ENCODE data around the gene DDX27. TPM values are rescaled to one million over a fixed set of nuclear protein-coding genes. Genes with fewer than 3 reads are reported as not detected.

Gene DDX27
- total and polyA plus RNA-seq, 2 of the 8 experiments (the other 6 are each of a cell fraction or from before 2014, with no cell fraction given): 42.7 to 51.0 TPM

DNA sequence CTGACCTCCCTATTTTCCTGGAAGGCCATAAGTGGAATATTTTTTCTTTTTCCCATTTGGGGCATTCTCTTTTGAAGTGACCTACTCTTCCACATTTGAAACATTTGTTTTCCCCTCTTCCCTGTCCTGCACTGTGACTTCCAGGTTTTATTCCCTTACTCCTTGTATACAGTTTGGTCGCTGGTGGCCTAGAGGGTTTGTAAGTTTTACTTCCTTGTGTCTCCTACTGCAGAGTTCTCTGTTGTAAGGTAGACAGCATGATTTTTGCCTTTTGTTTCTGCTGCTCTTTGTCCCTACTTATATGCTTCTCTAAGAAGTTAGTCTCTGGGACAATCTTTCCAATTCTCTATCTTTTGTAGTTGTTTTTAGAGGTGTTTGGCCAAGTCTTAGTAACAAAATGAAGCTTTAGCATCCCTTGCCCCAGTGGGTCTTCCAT lies 66.0 kb downstream of the DDX27 start:
- H3K4ac ChIP-seq (replicated peaks; ENCODE audit: insufficient read length, low read depth, low read length): no peak overlapping the region
- no peak overlapping the region for H3K27ac ChIP-seq (ENCODE audit: low read depth, low read length)
- peaks cover 77 to 100% (median 93%) of the 10 kb centered on the region in 4 experiments for H3K36me3 ChIP-seq (ENCODE audit: control insufficient read depth in 2 of 4, insufficient read depth in 4 of 4, low read length in 3 of 4)
- CTCF ChIA-PET (ENCODE audit: partially characterized antibody): interaction anchor here (0.6 to 1.3 kb wide), 4 partner anchors 35 to 45 kb away, joined by 3 read pairs; no protein-coding TSS in a partner anchor
- peaks cover 31% of the 10 kb centered on the region for H3K23me2 ChIP-seq (ENCODE audit: low read depth, low read length)
- H4K8ac ChIP-seq (ENCODE audit: extremely low read depth, insufficient read depth, low read length): no peak overlapping the region
- H3K4me3 ChIP-seq (ENCODE audit: extremely low read depth in 1 of 4, insufficient read depth in 2 of 4, low read depth in 3 of 4, low read length in 4 of 4): peak overlapping the region; percentile 4 to 89 (median 18); a peak in 5 of 8 replicates
- H2BK12ac ChIP-seq (ENCODE audit: low read depth, low read length): no peak overlapping the region
- no peak overlapping the region for H3K23ac ChIP-seq (ENCODE audit: insufficient read length)
- no peak overlapping the region for H2BK15ac ChIP-seq (ENCODE audit: low read length)
- no peak overlapping the region for H3K56ac ChIP-seq (replicated peaks; ENCODE audit: insufficient read length, low read depth, low read length)
- peaks cover 56 to 66% of the 10 kb centered on the region in 2 experiments for H4K20me1 ChIP-seq (replicated peaks in 1 of 2; ENCODE audit: control insufficient read depth in 1 of 2, insufficient read depth in 2 of 2, low read length in 2 of 2)
- no peak overlapping the region for H2AFZ ChIP-seq (ENCODE audit: low read length)
- no peak overlapping the region for H2AK5ac ChIP-seq (ENCODE audit: low read depth, low read length)
- FAIRE-seq (no peak), DNase-seq (ENCODE audit: low read depth in 1 of 2, low spot score in 2 of 2) (no peak)
- TF ChIP-seq NRF1 (IDR thresholded peaks at IDR 0.05; ENCODE audit: low read depth, low read length) (no peak), POLR2A (IDR thresholded peaks at IDR 0.05; ENCODE audit: control extremely low read depth in 1 of 2, low read depth in 2 of 2, low read length in 2 of 2) (peak in 1 of 2 experiments; percentile 74; a peak in 2 of 3 replicates)
- peak overlapping the region in 3 of 4 experiments; percentile 5 to 68 (median 45); a peak in 4 of 7 replicates for H3K9ac ChIP-seq (replicated peaks in 1 of 4; ENCODE audit: extremely low read depth in 1 of 4, low read depth in 3 of 4, low read length in 3 of 4)
- peaks cover 2 to 16% (median 13%) of the 10 kb centered on the region in 4 experiments; a peak in 6 of 7 replicates for H3K4me1 ChIP-seq (replicated peaks in 1 of 4; ENCODE audit: control insufficient read depth in 3 of 4, insufficient read depth in 4 of 4, low read length in 3 of 4)
- no peak overlapping the region for H4K5ac ChIP-seq (ENCODE audit: insufficient read length, low read depth, low read length)
- H3K79me2 ChIP-seq (ENCODE audit: control insufficient read depth in 1 of 2, insufficient read depth in 2 of 2, low read length in 2 of 2): peaks cover 45 to 79% of the 10 kb centered on the region in 2 experiments
- no peak overlapping the region for H2BK5ac ChIP-seq (ENCODE audit: low read depth, low read length)
- H3K4me2 ChIP-seq (ENCODE audit: insufficient read depth in 1 of 2, low read depth in 2 of 2, low read length in 2 of 2): peak overlapping the region; percentile 58 to 97
- WGBS, 2 experiments (ENCODE audit: extremely low coverage in 1 of 2, insufficient coverage in 1 of 2, insufficient read length in 1 of 2, insufficient replicate concordance in 2 of 2, low coverage in 1 of 2, low lambda C conversion rate in 2 of 2, missing lambda C conversion rate in 1 of 2): 54% methylated on average over 1 of the region's 1 CpG; no CpG with 5 or more reads in 1 of the 2 experiments
- no peak overlapping the region for H2BK20ac ChIP-seq (ENCODE audit: low read length)
- POLR2A ChIA-PET (ENCODE audit: partially characterized antibody): interaction anchor here (0.7 to 18.5 kb wide), 9 partner anchors 8 to 411 kb away, joined by 3 to 1132 read pairs (median 3); no protein-coding TSS in a partner anchor
- H3K9me3 ChIP-seq (ENCODE audit: insufficient read depth in 2 of 2, low read depth in 1 of 2, low read length in 1 of 2): no peaks in the 10 kb centered on the region
- no peaks in the 10 kb centered on the region; the same call in 1 of the 2 replicates for H3K79me1 ChIP-seq (ENCODE audit: low read depth, low read length)
- no peak overlapping the region for H3K14ac ChIP-seq (ENCODE audit: insufficient read length)
- H3K18ac ChIP-seq (ENCODE audit: extremely low read depth, low read length): no peak overlapping the region
- H3K27me3 ChIP-seq (replicated peaks in 1 of 4; ENCODE audit: control insufficient read depth in 3 of 4, extremely low read depth in 1 of 4, insufficient read depth in 3 of 4, low read length in 3 of 4): no peaks in the 10 kb centered on the region
- H4K91ac ChIP-seq (replicated peaks; ENCODE audit: insufficient read length, low read length): no peak overlapping the region
- no peak overlapping the region for H2BK120ac ChIP-seq (replicated peaks; ENCODE audit: low read depth, low read length)

All from H1 (cell line).